ENCODE results near the gene CROCC2.

- TF ChIP-seq POLR2AphosphoS5 (IDR thresholded peaks at IDR 0.05; ENCODE audit: low read depth) (no peak), CTCF (IDR thresholded peaks at IDR 0.05; ENCODE audit: insufficient read depth, low read length) (no peak)
These were observed 84.7 kb downstream of the CROCC2 start for GRCh38 chr2:240990726-240991377.

All from HL-60 (cell line).